Activated CD8-positive, alpha-beta memory T cell treated with anti-CD3 and anti-CD28 coated beads for 36 hours (primary cell): ENCODE data around the gene NEUROD2. TPM values are rescaled to one million over a fixed set of nuclear protein-coding genes. Genes with fewer than 3 reads are reported as not detected.

Source experiments
- CTCF ChIA-PET: fragments of 350-600 bp; sonication (Branson Sonifier 250); formaldehyde crosslinking; loops from one replicate; lab custom pipeline; 2021; ENCODE audit warnings: antibody characterized with exemption; lab: Charles Lee
- POLR2A ChIA-PET: fragments of 350-600 bp; sonication (Branson Sonifier 250); formaldehyde crosslinking; loops from one replicate; lab custom pipeline; 2021; ENCODE audit warnings: antibody characterized with exemption; lab: Charles Lee
- total RNA-seq, 2 experiments: library from RNA; stranded (reverse); gene quantifications; one replicate each; pipeline ENCODE4 v1.2.3, GENCODE V29; 2021

NEUROD2 gene
- total RNA-seq, 2 experiments from 2014 or later: not detected

DNA sequence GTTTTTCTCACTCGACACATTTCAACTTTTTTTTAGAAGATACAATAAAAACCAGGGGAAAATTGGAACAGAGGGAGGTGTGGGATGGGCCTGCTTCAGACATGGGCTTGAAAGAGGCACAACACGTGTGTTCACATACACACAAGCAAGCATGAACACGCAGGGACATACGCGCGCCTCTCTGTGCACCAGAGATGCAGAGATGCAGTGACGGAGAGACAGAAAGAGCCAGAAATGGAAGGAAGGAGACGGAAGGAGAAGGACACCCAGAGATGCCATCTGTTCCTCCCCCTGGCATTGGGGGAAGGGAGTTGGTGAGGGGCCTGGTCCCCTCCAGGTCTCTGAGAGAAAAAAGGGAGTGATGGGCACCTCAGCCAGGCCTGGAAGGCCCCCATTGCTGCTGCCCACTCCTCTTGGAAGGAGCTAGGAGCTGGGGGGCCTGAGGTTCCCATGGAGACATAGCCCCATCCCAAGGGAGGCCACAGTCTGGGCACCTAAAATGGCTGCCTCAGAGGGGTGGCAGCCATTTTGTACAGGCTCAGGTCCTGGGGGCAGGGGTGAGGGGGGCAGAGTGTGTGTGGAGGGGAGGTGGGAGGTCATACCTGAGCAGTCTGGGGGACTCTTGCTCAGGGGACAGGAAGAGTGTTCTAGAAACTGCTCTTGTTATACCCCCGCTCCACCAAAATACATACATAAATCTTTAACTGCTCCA lies 3.8 kb upstream of the NEUROD2 start:
- CTCF ChIA-PET: interaction anchor here (1.3 to 2.5 kb wide), 3 partner anchors 8 to 10 kb away, joined by 3 to 16 read pairs (median 5); no protein-coding TSS in a partner anchor
- POLR2A ChIA-PET: no interaction called here

DNA sequence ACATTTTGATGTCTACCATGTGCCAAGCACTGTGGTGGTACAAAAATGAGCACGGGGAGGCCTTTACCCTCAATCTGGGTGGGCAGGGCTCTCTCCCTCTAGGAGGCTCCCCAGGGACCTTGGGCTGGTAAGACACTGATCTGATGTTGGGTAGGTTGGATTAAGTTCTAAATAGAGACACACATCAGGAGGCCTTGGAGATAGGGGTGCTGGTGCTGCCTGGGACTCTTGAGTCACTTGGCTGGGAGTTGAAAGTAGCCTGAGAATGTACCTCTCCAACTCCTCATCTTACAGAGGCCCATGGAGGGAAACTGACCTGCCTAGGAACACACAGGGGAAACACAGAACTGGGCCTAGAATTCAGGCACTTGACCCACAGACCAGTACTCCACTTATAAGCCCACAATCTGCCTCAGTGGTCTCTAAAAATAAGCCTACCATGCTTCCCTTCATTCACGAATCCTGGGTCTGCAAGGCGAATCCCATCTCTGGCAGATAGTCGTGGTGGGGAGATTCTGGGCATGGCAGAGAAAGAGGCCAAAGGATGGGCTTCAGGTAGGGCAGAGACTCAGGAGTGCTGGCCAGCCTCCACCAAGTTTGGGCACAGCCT lies 1.8 kb upstream of the NEUROD2 start:
- POLR2A ChIA-PET: no interaction called here
- CTCF ChIA-PET: interaction anchor here (0.7 to 7.0 kb wide), 2 partner anchors 13 to 63 kb away, joined by 3 to 34 read pairs; no protein-coding TSS in a partner anchor

DNA sequence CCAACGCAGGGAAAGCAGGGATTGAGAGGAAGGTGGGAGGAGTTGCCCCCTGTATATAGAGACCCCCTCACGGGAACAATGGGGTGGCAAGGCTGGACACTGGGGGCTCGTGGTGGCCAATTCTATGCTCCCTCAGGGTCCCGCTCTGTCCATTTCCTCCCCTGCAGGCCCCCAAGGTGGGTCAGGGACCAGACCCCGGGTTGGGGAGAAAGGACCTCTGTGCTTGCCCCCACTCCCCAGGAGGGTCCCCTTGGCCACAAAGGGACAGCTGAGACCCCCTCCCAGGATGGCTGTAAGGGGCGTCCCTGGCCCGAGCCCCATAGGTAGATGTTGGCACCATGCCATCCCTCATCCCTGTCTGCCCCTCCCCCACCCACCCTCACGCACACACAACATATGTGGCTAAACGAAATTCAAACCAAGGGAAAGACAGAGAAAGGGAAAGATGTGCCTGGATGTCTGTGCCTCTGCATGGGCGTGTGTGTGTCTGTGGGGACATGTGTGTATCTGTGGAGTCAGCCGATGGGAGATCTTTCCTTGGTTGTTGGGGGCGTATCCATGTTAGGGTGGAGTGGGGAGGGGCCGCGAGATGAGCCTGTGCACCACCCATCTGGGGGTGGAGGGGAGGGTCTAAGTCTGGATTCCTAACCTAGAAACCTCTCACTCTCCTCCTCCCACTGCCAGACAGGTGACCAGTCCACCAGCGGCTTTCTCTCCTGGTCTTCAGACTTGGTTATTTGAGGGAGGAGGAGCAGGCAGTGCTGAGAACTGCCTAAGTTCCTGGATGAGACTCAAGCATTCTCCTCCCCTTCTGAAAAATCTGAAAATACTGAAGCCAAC lies 642 bp upstream of the NEUROD2 start:
- ChIA-PET POLR2A (no interaction called here), CTCF (interaction anchor here (7.0 kb wide), 1 partner anchor 14 kb away, joined by 34 read pairs; no protein-coding TSS in a partner anchor)

GRCh38 chr17:39607057-39607850 lies 466 bp downstream of the NEUROD2 start:
- POLR2A ChIA-PET: no interaction called here
- CTCF ChIA-PET: interaction anchor here (7.0 kb wide), 1 partner anchor 15 kb away, joined by 34 read pairs; no protein-coding TSS in a partner anchor

GRCh38 chr17:39606434-39607056 lies 1.2 kb downstream of the NEUROD2 start:
- CTCF ChIA-PET: interaction anchor here (1.1 to 7.0 kb wide), 2 partner anchors 16 to 21 kb away, joined by 3 to 34 read pairs; no protein-coding TSS in a partner anchor
- POLR2A ChIA-PET: interaction anchor here (0.5 kb wide), 1 partner anchor 542 kb away, joined by 4 read pairs; no protein-coding TSS in a partner anchor

DNA sequence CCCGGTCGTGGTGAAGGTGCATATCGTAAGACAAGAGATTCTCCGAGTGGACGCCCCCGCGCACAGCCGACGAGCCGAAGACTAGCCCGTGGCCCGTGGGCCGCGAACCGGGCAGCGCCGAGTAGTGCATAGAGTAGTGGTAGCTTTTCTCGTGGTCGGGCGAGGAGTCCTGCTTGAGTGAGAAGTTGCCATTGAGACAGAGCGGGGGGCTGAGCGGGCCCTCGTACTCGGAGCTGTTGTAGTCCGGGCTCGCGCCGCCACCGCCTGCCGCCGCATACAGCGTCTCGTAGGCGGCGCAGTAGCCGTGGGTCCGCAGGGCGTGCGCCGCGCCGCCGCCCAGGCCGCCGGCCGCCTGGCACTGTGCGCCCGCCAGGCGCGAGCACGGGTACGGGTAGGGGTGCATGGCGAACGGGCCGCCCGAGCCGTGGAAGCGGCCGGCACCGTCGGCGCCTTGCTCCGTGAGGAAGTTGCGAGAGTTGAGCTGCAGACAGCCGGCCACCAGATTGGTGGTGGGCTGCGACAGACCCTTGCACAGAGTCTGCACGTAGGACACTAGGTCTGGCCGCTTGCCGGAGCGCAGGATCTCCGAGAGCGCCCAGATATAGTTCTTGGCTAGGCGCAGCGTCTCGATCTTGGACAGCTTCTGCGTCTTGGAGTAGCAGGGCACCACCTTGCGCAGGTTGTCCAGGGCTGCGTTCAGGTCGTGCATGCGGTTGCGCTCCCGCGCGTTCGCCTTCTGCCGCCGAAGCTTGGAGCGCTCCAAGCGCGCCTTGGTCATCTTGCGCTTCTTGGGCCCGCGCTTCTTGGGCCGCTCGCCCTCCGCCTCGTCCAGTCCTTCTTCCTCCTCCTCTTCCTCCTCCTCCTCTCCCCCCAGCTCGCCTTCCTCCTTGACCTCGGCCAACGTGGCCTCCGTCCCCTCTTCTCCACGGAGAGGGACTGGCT lies 2.0 kb downstream of the NEUROD2 start:
- POLR2A ChIA-PET: interaction anchor here (0.5 kb wide), 1 partner anchor 543 kb away, joined by 4 read pairs; no protein-coding TSS in a partner anchor
- CTCF ChIA-PET: interaction anchor here (1.1 to 7.0 kb wide), 2 partner anchors 17 to 22 kb away, joined by 3 to 34 read pairs; no protein-coding TSS in a partner anchor

- CTCF ChIA-PET: interaction anchor here (0.8 to 7.0 kb wide), 3 partner anchors 18 to 46 kb away, joined by 3 to 34 read pairs (median 3); no protein-coding TSS in a partner anchor
Observed at GRCh38 chr17:39604911-39605491, 2.7 kb downstream of the NEUROD2 start.

GRCh38 chr17:39603304-39604016 lies 4.3 kb downstream of the NEUROD2 start:
- POLR2A ChIA-PET: no interaction called here
- CTCF ChIA-PET: interaction anchor here (7.0 kb wide), 1 partner anchor 19 kb away, joined by 34 read pairs; no protein-coding TSS in a partner anchor

More at GRCh38 chr17:39604911-39605491, 2.7 kb downstream of the NEUROD2 start:
- POLR2A ChIA-PET: no interaction called here

GRCh38 chr17:39602533-39603303 lies 5.0 kb downstream of the NEUROD2 start:
- ChIA-PET POLR2A (no interaction called here), CTCF (interaction anchor here (2.2 to 7.0 kb wide), 3 partner anchors 16 to 20 kb away, joined by 6 to 34 read pairs (median 10); no protein-coding TSS in a partner anchor)

DNA sequence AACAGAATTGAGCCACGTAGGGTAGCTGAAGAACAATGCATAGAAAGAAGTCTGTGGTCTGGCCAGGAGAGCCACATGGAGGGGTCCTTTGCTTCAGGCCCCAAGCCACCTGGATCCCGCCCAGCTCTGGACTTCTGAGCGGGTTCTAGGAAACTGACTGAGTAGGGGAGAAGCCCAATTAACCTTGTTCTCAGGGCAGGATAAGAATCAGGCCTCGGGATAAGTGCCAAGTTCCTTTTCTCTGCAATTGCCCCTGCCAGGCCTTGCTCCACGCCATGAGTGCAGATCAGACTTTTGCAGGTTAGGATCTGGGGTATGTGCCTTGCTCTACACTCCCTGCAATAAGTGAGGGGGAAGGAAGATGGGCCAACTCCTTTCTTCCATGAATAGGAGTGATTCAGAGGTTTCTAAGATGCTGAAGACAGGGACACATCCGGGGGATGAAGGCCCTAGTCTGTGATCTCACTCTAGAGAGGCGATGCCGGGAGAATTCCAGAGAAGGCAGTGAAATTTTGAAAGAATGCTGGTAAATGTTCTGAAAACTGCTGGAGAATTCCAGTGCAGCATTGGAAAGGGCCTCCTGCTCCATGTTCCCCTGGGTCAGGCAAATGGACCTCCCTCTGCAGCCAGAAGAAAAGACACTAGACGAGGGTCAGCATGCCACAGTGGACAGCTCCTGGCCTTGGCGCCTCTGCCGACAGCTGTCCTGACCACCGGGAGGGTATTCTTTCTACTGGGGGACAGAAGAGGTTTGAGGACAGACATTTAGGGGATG lies 5.8 kb downstream of the NEUROD2 start:
- CTCF ChIA-PET: interaction anchor here (2.2 to 3.1 kb wide), 2 partner anchors 17 to 21 kb away, joined by 6 to 10 read pairs; no protein-coding TSS in a partner anchor
- POLR2A ChIA-PET: no interaction called here

GRCh38 chr17:39600997-39601597 lies 6.6 kb downstream of the NEUROD2 start:
- CTCF ChIA-PET: interaction anchor here (2.2 to 3.1 kb wide), 2 partner anchors 17 to 22 kb away, joined by 6 to 10 read pairs; no protein-coding TSS in a partner anchor
- POLR2A ChIA-PET: no interaction called here

- CTCF ChIA-PET: interaction anchor here (2.2 to 3.1 kb wide), 2 partner anchors 18 to 22 kb away, joined by 6 to 10 read pairs; no protein-coding TSS in a partner anchor
- POLR2A ChIA-PET: no interaction called here
Observed at GRCh38 chr17:39600288-39600996, 7.3 kb downstream of the NEUROD2 start.

DNA sequence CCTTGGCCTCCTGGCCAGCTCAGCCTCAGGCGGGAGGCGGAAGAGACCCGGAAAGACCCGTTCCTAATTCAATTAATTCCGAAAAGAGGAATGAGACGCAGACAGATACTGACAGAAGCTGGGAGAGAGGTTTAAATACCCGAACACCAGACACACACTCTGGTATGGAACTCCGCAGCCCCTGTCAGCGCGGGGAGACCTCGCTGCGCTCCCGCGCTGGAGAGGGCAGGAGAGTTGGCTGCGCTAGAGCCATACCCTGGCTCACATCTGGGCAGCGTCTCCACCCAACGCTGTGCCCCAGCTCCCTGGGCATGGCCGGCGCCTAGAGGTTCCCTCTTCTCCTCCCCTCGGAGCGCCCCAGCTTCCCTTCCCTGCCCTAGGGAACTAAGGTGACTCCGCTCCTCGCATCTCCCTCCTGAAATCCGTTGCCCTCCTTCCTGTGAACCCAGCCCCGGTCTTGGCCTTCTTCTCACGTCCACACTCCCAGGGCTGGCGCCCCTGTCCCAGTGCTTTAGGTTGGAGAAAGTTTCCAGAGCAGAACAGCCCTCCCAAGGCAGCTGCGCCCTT lies 8.0 kb downstream of the NEUROD2 start:
- POLR2A ChIA-PET: no interaction called here
- CTCF ChIA-PET: interaction anchor here (3.1 kb wide), 1 partner anchor 23 kb away, joined by 10 read pairs; no protein-coding TSS in a partner anchor
